Measurements from ENCODE around the gene DMD.

GRCh38 chrX:31714797-31715196 is 1496.6 kb downstream of the DMD start:
- TF ChIP-seq CTCF (IDR thresholded peaks at IDR 0.05; ENCODE audit: low read depth, low read length) (no peak), EZH2phosphoT487 (IDR thresholded peaks at IDR 0.05; ENCODE audit: low read depth) (no peak)

Measured in OCI-LY3 (cell line).